ENCODE measurements around the gene ELK3.

Gene ELK3

DNA sequence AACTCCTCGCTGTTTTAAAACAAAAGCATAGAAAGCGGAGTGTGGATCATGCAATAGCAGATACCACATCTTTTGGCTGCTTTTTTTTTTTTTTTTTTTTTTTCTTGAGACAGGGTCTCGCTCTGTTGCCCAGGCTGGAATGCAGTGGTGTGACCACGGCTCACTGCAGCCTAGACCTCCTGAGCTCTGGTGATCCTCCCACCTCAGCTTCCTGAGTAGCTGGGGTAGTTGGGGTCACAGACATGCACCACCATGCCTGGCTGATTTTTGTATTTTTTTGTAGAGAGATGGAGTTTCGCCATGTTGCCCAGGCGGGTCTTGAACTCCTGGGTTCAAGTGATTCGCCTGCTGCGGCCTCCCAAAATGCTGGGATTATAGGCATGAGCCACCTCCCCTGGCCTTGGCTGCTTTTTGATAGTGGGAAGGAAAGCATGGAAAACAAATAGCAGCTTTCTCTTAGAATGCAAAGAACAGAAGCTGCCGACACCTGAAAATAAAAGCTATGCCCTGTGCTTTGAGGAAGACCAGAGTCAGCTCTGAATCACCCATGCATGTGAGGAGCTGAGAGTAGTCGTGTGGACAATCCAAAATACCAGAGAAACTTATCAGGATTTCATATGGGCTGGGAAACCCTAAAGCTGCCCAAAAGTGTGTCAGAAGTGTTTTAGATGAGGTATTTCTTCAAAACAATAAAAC is 3.6 kb upstream of the ELK3 start:
- DNase-seq = no peak

DNA sequence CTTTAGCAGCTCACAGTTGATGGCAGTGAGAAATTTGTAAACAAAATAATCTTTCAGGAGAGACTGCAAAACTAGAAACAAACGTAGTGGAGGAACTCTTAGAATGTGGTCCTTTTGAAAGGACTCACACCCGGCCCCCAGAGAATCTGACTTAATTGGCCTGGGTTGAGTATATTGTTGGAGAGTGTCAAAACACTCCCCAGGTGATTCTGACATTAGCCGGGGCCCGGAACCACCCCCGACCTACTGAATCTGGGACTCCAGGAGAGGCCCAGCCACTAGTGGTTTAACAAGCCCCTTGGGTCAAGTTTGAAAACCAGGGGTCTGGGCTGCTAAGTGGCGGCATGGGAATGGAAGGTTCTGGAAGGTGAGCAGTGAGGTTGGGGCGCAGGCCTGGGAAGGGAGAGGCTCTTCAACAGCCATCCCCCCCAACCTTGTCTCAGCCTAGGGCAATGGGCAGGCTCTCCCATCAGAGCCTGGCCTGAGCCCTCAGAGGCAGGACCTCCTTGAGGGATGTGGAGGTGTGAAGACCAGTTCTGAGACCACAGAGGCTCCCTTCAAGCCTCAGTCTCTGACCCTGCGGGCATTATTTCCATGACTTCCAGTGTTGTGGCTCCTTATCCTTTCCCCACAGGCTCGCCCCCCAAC is 1.1 kb upstream of the ELK3 start:
- no peak for DNase-seq

DNA sequence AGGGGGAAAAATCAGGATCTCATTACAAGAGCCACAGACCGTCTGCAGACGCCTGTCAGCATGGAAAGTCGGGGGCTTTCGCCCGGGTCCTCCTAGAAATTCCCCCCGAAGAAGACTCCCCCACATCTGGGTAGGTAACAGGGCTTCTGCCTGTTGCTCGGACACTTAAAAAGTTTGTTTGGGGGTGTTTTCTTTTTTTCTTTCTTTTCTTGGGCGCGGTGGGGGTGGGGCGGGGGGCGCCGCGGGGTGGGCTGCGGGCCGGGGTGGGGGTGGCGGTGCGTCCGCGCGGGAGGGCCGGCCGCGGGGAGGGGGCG is 358 bp downstream of the ELK3 start:
- DNase-seq = no peak

DNA sequence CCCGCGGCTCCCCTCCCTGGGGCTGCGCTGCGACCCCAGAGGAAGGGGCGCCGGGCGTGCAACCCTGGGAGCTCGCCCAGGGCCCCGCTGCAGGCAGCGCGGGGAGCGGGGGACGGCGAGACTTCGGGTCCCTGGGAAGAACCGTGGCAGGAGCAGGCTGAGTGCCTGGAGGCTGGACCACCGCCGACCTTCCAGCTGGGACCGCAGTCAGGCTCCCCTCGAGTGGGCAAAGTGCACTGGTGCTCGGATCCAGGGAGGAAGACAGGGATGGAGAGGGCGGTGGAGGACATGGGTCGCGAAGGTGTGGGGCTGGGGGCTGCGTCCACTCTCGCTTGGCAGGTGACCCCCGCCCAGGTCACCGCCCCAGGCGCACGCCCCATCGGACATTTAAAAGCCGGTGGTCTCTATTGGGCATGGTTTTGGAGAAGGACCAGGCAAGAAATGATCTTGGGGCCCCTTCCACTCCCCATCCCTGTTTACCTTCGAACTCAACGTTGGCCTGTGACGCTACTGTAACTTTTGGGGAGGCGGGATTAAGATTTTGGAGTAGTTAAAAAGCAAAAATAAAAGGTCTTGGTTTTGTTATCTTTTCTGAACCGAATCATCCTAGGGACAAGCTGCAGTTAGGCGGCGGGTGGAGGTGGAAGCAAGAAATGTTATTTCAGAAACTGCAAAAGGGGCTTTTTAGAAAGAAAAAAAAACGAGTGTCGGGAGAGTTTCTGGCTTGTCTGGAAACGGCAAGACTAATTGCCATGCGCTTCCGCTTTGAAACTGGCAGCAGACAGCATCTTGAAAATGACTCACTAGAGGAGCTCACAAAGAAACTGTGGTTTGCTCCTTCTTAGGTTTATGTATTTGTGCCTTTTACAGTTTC is 1.0 kb downstream of the ELK3 start:
- DNase-seq = no peak

- DNase-seq = no peak
These were observed 1.8 kb downstream of the ELK3 start for GRCh38 chr12:96195845-96196451.

GRCh38 chr12:96196781-96197180 is 2.6 kb downstream of the ELK3 start:
- no peak for DNase-seq

DNA sequence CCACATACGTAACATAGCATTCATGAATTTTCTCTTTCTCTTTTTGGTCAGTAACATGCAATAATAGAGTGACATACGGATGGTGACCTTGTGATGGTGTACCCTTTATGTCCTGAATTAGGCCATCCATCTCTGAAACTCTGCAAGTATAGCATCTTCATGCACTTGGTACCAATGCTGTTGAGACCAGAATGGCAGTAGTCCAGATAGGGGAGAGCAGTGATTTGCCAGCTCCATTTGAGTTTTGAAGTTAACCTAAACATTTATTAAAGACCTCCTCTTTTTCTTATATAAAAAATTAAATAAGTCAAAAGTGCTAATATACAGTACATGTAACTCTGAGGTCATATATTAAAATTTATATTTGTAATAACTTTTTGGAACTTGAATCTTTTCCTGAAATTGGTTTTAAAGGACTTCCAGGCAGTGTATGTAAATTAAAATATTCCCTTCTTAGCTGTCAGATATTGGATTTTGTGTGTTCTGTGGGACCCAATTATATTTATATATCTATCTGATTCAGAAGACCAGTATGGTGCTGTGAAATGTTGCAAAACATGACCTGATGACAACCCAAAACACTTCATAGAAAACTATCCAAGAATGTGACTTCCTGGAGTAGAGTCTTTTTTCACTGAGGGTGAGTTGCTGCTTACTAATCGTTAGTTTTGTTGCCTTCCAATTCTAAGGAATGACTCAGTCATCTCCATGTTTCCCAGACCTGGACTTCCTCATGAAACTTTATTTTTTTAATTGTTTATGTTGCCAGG is 3.5 kb downstream of the ELK3 start:
- no peak for DNase-seq

DNA sequence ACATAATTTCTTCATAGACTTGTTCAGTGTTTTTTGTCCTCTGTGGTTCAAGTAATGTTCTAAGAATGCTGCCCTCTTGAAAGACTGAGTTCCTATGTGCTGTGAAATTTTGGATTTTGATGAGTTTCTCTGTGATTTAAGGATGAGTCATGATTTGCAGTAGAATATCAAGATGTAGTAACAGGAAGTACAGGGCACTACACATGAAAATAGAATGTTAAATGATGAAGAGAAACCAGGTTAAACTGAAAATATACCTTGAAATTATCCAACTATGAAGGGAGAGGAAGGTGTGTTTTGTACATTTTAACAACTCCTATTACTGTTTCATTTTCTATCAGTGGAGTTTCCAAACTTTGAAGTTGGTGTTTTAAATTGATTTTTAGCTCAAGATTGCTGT is 4.8 kb downstream of the ELK3 start:
- no peak for DNase-seq

DNA sequence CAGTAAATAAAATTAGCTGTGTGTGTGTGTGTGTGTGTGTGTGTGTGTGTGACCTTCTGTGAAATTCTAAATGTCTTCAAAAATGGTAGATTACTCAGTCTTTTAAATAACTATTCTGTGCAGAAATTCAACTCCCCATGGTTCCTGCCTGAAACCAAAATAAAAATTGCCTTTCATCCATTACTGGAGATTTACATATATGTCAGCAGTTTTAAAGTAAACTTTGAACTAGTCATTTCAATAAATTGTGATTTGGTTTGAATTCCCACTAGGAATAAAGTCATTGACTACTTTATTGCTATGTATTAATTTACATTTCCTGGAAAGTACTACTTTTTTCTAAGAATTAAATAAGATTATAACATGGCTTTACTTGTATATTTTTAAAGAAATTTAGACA is 5.3 kb downstream of the ELK3 start:
- no peak for DNase-seq

GRCh38 chr12:96201272-96202227 is 7.4 kb downstream of the ELK3 start:
- no peak for DNase-seq

DNA sequence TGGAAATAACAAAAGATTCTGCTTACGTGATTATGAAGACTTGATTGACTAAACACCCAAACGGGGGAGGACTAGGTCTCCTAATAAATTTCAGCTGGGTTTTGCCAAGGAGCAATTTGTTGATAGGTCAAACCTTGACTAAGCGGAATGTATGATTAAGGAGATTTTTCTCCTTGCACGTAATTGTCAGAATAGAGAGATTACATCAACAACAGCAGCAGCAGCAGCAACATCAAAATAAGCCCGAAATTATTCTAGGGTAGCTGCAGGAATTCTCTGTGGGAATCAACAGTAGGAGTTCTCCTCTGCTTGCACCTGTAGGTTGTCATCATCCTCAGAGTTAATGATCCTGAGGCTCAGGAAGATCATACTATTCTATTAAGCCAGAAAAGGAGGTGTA is 10.2 kb downstream of the ELK3 start:
- DNase-seq = no peak

GRCh38 chr12:96205908-96206307 is 11.7 kb downstream of the ELK3 start:
- DNase-seq = no peak

DNA sequence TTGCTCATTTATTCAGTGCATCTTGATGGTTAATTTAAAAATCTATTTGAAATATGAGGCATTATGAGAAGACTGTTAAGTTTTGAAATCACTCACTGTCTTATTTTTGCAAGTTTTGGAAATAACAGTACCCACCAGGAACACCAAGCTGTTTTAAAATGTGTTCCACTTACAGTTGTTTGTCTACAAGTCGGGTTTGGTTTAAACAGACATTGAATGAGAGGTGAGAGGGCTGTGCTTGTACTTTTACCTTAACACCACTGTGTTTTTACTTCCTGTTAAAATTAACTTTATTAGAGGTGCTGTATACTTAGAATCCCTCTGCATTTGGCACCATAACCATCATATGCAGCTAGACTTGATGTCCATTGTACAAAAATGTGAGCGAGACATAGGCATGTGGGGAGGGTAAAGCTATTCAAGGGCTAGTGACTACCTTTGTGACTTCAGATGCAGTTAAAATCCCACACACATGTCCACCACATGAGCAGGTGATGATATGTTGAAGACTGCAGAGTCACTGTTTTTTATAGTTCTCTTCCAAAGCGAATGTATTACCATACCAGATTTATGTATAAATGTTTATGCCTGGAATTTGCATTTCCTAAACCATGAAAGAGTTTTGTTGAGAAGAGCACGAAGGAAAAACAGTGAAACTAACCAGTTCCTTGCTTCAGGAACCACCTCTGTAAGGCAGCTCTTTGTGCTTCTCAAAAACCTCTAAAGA is 12.9 kb downstream of the ELK3 start:
- no peak for DNase-seq

DNA sequence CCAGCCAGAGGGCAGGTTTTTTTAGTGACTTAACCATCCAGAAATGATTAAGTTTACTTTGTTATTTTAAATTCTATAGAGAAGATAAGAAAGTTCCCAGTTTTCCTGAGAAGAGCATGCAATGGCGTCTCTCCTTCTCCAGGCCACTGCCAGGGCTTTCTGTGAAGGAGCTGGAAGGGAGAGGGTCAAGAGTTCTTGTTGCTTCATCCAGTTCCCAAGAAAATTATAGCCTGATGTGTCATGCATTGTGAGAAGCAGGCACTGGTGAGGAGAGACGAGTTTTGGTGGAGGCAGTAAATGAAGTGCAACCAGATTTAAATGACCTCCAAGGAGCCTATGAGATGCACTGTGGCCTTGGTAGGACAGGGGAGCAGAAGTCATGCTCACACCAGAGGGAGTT is 14.2 kb downstream of the ELK3 start:
- no peak for DNase-seq

DNA sequence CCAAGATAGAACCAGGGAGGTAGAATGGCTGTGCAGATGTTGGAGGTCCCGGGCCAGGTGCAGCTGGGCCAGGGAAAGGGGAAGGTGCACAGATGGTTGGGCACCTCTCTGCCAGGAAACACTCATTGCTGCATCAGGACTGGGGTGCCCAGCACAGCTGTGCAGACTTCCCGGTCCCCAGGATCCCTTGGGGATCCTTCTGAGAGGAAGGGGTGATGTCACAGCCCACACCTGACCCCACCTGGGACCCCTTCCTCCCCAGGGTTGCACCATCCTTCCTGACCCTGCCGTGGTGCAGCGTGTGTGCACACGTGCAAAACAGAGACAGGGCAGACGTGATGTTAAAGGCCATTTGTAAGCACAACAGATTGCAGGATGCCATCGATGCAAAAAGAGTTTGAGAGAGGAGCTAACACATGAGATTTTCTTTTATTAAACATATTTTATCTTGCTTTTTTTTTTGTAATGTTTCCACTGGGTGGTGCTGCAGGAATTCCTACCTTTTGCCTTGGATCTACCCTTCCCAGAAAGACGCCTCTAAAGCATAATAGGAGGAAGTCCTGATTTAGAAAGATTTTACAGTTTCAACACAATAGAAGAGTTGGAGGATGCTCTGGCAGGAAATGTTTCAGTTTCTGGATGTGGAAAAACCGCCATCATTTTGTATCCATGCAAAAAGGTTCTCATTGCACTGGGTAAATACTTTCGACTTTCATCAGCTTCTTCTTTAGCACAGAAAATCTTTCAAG is 14.8 kb downstream of the ELK3 start:
- DNase-seq = no peak

- DNase-seq = no peak
These were observed 16.3 kb downstream of the ELK3 start for GRCh38 chr12:96210376-96211055.

GRCh38 chr12:96211988-96212387 is 17.8 kb downstream of the ELK3 start:
- no peak for DNase-seq

- no peak for DNase-seq
These were observed 18.5 kb downstream of the ELK3 start for GRCh38 chr12:96212456-96213375.
